HEK293T (cell line): ENCODE measurements around the gene DPEP2NB.
"Not testable (repeated sequence)": the region's sequence is repeated elsewhere in the genome, so short reads cannot be mapped to it uniquely, and the experiment has no call there.

ENCODE experiments used
- CTCF ChIA-PET: fragments of 350-600 bp; formaldehyde crosslinking; extraction: SDS; loops from one replicate; lab custom pipeline; 2021; ENCODE audit warnings: antibody characterized with exemption, inconsistent platforms; lab: Yijun Ruan, JAX
- POLR2A ChIA-PET: fragments of 350-600 bp; formaldehyde crosslinking; extraction: SDS; loops from one replicate; lab custom pipeline; 2020; ENCODE audit warnings: antibody characterized with exemption, inconsistent platforms; lab: Yijun Ruan, JAX
- DNase-seq: peaks from one replicate; pipeline ENCODE4 v3.0.0; 2012; ENCODE audit warnings: mixed read lengths; ENCODE audit errors: extremely low spot score
- ARNT ChIP-seq: fragments of 450-650 bp; IDR thresholded peaks from 2 replicates; pipeline ENCODE4 v1.6.1; 2017; ENCODE audit warnings: mild to moderate bottlenecking
- BHLHE40 ChIP-seq: fragments of 450-650 bp; IDR thresholded peaks from 2 replicates; pipeline ENCODE4 v1.6.1; 2016; ENCODE audit warnings: mild to moderate bottlenecking, moderate library complexity, borderline replicate concordance
- CTBP1 ChIP-seq: fragments of 450-650 bp; IDR thresholded peaks from 2 replicates; pipeline ENCODE4 v1.6.1; 2016; ENCODE audit warnings: borderline replicate concordance
- ELF4 ChIP-seq: fragments of 450-650 bp; IDR thresholded peaks from 2 replicates; pipeline ENCODE4 v1.6.1; 2017; ENCODE audit warnings: antibody characterized with exemption
- FOXA1 ChIP-seq: fragments of 450-650 bp; IDR thresholded peaks from 2 replicates; pipeline ENCODE4 v1.6.1; 2016; ENCODE audit warnings: mild to moderate bottlenecking
- FOXK2 ChIP-seq: fragments of 450-650 bp; IDR thresholded peaks from 2 replicates; pipeline ENCODE4 v1.6.1; 2016; ENCODE audit warnings: mild to moderate bottlenecking
- FOXM1 ChIP-seq: fragments of 450-650 bp; IDR thresholded peaks from 2 replicates; pipeline ENCODE4 v1.6.1; 2017; ENCODE audit warnings: mild to moderate bottlenecking, borderline replicate concordance
- HDGF ChIP-seq: fragments of 450-650 bp; IDR thresholded peaks from 2 replicates; pipeline ENCODE4 v1.6.1; 2017; ENCODE audit warnings: antibody characterized with exemption, borderline replicate concordance
- L3MBTL2 ChIP-seq: fragments of 450-650 bp; conservative IDR thresholded peaks from 2 replicates; pipeline ENCODE4 v1.6.1; 2016; ENCODE audit warnings: mild to moderate bottlenecking
- LEF1 ChIP-seq: fragments of 450-650 bp; IDR thresholded peaks from 2 replicates; pipeline ENCODE4 v1.6.1; 2017; ENCODE audit warnings: mild to moderate bottlenecking, borderline replicate concordance
- NFRKB ChIP-seq: fragments of 450-650 bp; IDR thresholded peaks from 2 replicates; pipeline ENCODE4 v1.6.1; 2016; ENCODE audit warnings: mild to moderate bottlenecking, moderate library complexity
- SP1 ChIP-seq: fragments of 450-650 bp; IDR thresholded peaks from 2 replicates; pipeline ENCODE4 v1.6.1; 2017
- SUZ12 ChIP-seq: fragments of 450-650 bp; IDR thresholded peaks from 2 replicates; pipeline ENCODE4 v1.6.1; 2016; ENCODE audit warnings: mild to moderate bottlenecking
- TARDBP ChIP-seq: fragments of 450-650 bp; IDR thresholded peaks from 2 replicates; pipeline ENCODE4 v1.6.1; 2016
- ZNF384 ChIP-seq: fragments of 450-650 bp; IDR thresholded peaks from 2 replicates; pipeline ENCODE4 v1.6.1; 2016
- TF ChIP-seq, protein P1 (sequence below): fragments of 450-650 bp; IDR thresholded peaks from 2 replicates; pipeline ENCODE4 v1.6.1; 2016

Gene DPEP2NB

DNA sequence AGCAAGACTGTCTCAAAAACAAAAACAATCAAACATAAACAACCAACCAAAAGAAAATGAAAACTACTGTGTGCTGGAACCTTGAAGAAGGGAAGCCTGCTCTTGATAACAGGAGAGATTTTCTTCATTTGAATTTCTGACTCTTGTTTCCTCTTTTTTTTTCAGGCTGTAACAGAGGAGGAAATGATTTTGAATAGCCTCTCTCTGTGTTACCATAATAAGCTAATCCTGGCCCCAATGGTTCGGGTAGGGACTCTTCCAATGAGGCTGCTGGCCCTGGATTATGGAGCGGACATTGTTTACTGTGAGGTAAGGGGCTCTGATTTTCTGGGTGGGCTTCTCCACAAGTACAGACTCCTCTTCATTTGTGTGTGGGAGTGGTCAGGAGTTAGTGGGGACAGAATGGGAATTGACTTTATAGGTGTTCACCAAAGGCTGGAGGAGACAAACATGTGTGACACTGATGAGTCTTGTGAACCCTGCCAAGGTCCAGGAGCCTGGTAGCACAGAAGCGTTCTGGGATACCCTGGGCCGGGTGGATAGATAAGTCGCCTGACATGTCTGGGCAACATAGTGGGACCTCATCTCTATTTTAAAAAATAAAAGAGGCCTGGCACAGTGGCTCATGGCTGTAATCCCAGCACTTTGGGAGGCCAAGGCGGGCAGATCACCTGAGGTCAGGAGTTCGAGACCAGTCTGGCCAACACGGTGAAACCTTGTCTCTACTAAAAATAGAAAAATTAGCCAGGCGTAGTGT lies 22.3 kb upstream of the DPEP2NB start:
- no peak for DNase-seq
- CTCF ChIA-PET, result no interaction called here
- TF ChIP-seq L3MBTL2 (no peak), LEF1 (no peak), BHLHE40 (no peak), FOXA1 (no peak), CTBP1 (no peak), SUZ12 (no peak)
- POLR2A ChIA-PET, result interaction anchor here (0.7 kb wide), 1 partner anchor 91 kb away, joined by 4 read pairs; no protein-coding TSS in a partner anchor

DNA sequence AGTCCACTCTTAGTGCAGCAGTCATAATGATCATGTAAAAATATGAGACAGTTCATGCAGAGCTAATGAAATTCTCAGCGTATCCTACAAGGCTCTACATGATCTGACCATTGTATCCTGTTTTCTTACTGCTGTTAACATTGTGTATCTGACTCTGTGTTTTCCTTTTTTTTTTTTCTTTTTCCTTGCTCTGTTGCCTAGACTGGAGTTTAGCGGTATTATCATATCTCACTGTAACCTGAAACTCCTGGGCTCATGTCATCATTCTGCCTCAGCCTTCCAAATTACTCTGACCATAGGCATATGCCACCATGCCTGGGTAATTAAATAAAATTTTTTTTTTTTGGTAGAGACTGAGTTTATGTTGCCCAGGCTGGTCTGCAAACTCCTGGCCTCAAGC lies 19.5 kb upstream of the DPEP2NB start:
- ChIA-PET POLR2A (no interaction called here), CTCF (interaction anchor here (0.7 kb wide), 1 partner anchor 14 kb away, joined by 3 read pairs; no protein-coding TSS in a partner anchor)
- TF ChIP-seq TARDBP (no peak), LEF1 (no peak), ZNF384 (peak; percentile 62; the same call in 1 of the 2 replicates), ARNT (no peak)
- no peak for DNase-seq

DNA sequence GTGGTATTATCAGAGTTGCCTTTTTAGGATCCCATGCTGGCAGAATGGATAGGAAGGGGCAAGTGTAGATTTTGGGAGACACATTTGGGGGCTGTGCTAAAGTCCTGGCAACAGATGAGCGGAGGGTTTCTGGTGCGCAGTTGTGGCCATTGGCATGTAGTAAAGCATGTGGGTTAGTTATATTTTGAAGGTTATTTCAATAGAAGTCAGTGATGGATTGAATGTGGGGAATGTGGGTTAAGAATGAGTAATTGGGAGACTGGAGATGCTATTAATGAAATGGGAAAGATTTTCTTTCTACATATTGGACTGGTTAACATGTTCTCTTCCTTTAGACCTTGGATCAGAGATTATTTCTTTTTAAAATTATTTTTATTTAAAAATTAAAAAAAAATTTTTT lies 17.4 kb upstream of the DPEP2NB start:
- TF ChIP-seq NFRKB, result no peak
- no peak for TF ChIP-seq FOXA1
- no peak for TF ChIP-seq L3MBTL2
- no peak for TF ChIP-seq TARDBP
- TF ChIP-seq LEF1, result no peak
- no peak for TF ChIP-seq BHLHE40
- no peak for TF ChIP-seq SP1
- no peak for TF ChIP-seq SUZ12
- no peak for TF ChIP-seq ZNF384
- TF ChIP-seq HDGF, result no peak
- TF ChIP-seq ARNT, result no peak
- no peak for TF ChIP-seq CTBP1
- TF ChIP-seq, protein P1, sequence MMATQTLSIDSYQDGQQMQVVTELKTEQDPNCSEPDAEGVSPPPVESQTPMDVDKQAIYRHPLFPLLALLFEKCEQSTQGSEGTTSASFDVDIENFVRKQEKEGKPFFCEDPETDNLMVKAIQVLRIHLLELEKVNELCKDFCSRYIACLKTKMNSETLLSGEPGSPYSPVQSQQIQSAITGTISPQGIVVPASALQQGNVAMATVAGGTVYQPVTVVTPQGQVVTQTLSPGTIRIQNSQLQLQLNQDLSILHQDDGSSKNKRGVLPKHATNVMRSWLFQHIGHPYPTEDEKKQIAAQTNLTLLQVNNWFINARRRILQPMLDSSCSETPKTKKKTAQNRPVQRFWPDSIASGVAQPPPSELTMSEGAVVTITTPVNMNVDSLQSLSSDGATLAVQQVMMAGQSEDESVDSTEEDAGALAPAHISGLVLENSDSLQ, result no peak
- DNase-seq, result no peak
- ChIA-PET CTCF (interaction anchor here (1.1 kb wide), 1 partner anchor 65 kb away, joined by 3 read pairs; no protein-coding TSS in a partner anchor), POLR2A (interaction anchor here (2.5 kb wide), 1 partner anchor 10 kb away, joined by 9 read pairs; the partner anchor contains the start of genes DDX28 and DUS2)

DNA sequence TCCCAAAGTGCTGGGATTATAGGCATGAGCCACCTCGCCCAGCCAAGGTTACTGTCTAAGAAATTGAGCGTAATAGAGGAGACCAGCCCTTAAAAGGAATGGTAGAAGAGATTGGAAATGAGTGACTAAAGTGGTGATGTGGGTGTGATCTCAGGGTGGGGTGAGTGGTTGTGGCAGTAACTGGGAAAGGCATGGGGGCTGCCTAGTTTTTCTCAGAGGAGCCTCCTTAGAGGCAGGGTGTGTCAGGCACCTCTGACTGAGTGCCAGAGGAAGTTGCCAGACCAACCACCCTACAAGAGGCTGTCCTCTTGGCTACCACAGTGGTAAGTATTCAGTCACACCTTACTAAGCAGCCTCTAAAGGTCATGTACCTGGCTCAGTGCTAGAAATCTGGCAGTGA lies 16.2 kb upstream of the DPEP2NB start:
- POLR2A ChIA-PET, result no interaction called here
- no peak for DNase-seq

DNA sequence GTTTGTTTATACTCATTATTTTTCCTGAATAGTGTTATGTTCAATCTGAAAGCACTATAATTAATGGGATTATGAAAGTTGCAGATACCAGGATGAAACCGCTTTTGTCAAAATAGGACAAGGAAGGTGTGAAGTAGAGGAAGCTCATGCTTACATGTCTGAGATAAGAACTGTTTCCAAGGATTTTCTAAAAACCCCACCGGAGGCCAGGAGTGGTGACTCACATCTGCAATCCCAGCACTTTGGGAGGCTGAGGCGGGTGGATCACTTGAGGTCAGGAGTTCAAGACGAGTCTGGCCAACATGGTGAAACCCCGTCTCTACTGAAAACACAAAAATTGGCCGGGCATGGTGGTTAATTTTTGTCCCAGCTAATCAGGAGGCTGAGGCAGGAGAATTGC lies 14.4 kb upstream of the DPEP2NB start:
- ChIA-PET CTCF (interaction anchor here (1.8 kb wide), 1 partner anchor 10 kb away, joined by 4 read pairs; no protein-coding TSS in a partner anchor), POLR2A (interaction anchor here (0.8 to 1.4 kb wide), 2 partner anchors 28 to 56 kb away, joined by 3 to 4 read pairs; no protein-coding TSS in a partner anchor)
- DNase-seq, result not testable (repeated sequence)

More for the DNA sequence above, 16.2 kb upstream of the DPEP2NB start:
- TF ChIP-seq HDGF (no peak), ELF4 (no peak), TARDBP (no peak)
- CTCF ChIA-PET, result no interaction called here

DNA sequence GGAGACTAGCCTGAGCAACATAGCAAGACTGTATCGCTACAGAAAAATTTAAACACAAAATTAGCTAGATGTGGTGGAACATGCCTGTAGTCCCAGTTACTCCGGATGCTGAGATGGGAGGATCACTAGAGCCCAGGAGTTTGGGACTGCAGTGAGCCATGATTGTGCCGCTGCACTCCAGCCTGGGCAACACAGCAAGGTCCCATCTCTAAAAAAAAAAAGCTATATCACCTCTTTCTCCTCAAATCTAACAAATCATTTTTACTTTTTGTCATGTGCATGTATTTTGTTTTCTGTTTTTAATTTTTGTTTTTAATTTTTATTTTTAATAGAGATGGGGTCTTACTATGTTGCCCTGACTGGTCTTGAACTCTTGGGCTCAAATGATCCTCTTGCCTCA lies 13.3 kb upstream of the DPEP2NB start:
- no peak for TF ChIP-seq FOXA1
- no peak for TF ChIP-seq FOXM1
- no peak for TF ChIP-seq SUZ12
- TF ChIP-seq L3MBTL2, result no peak
- TF ChIP-seq HDGF, result no peak
- TF ChIP-seq, protein P1, result no peak
- TF ChIP-seq ZNF384, result no peak
- TF ChIP-seq TARDBP, result no peak
- TF ChIP-seq NFRKB, result no peak
- no peak for DNase-seq
- CTCF ChIA-PET, result interaction anchor here (1.8 kb wide), 1 partner anchor 12 kb away, joined by 4 read pairs; no protein-coding TSS in a partner anchor
- POLR2A ChIA-PET, result no interaction called here

DNA sequence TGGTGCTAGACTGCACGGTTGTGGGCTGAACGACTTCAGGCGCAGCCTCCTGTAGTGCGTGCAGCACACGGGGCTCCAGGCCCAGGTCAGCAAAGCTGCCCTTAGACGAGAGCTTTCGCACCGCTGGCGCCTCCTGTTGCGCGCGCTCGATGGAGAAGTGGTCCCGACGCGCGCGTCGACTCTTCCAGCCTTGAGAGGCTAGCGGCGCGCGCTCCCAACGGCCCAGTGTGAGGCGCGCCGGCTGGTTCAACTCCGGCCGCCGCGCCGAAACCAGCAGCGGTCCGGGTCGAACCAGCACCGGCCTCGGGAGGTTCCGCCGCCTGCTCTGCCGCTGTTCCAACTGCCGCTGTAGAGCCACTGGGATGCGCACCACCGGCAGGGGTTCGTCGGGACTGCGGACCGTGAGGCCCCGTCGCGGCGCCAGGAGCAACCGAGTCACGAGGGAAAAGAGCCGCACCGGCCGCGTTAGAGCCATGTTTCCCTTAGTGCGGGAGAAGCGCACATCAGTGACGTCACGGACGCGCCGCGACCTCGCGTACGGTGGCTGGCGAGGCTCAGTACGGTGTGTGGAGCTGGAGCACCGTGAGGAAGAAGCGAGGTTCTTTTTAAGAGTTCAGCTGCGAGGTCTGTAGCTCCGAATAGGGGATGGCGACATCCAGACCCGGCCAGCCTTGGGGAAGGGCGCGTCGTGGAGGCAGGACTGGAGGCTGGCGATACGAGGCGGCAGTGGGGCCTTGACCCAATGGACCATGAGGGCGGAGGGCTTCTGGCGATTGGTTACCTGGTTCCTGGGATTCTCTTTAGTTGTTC lies 7.2 kb upstream of the DPEP2NB start, which contains the start of the genes DDX28 and DUS2:
Gene DDX28, minus strand, starts transcription at position 505 of the 810 bp plus-strand sequence. Its CDS starts 30 bp downstream, at position 475.
Gene DUS2, plus strand, starts transcription at position 557 of the 810 bp plus-strand sequence. CDS start 14,740 bp downstream, outside the sequence.
- ChIA-PET POLR2A (interaction anchor here (0.8 to 2.4 kb wide), 11 partner anchors 9 to 502 kb away, joined by 3 to 15 read pairs (median 6); partner anchors contain the start of genes DPEP2, EDC4 and SLC7A6), CTCF (interaction anchor here (0.5 to 2.1 kb wide), 3 partner anchors 16 to 307 kb away, joined by 3 to 7 read pairs (median 5); no protein-coding TSS in a partner anchor)
- TF ChIP-seq SUZ12 (no peak), L3MBTL2 (peak; percentile 90), FOXK2 (peak; percentile 84), BHLHE40 (no peak), SP1 (no peak), ELF4 (no peak; the same call in 1 of the 2 replicates), HDGF (no peak), NFRKB (peak; percentile 56; the same call in 1 of the 2 replicates)
- DNase-seq, result peak; percentile 91
